Transverse colon (tissue), 3 donors: ENCODE measurements around the gene RALGPS1.

Source experiments
- EP300 ChIP-seq: sonication (generic); formaldehyde crosslinking; IDR thresholded peaks from one replicate; pipeline ENCODE4 v1.6.1; 2017; ENCODE audit warnings: antibody characterized with exemption, low read depth
- POLR2A ChIP-seq: fragments of 450-650 bp; IDR thresholded peaks from one replicate; pipeline ENCODE4 v1.6.1; 2016; ENCODE audit warnings: antibody characterized with exemption, mild to moderate bottlenecking, moderate library complexity
- TF ChIP-seq, protein P1 (sequence below), 5 experiments: fragments of 200-600 bp in 3 of 5; fragments of 450-650 bp in 2 of 5; sonication (generic) in 3 of 5; IDR thresholded peaks; 1 replicate in 2 of 5; 2 replicates in 3 of 5; pipeline ENCODE4 v1.5.1; 2016 to 2017; ENCODE audit warnings: antibody characterized with exemption in 5 of 5, inconsistent platforms in 3 of 5, mild to moderate bottlenecking in 2 of 5, moderate library complexity in 1 of 5

DNA sequence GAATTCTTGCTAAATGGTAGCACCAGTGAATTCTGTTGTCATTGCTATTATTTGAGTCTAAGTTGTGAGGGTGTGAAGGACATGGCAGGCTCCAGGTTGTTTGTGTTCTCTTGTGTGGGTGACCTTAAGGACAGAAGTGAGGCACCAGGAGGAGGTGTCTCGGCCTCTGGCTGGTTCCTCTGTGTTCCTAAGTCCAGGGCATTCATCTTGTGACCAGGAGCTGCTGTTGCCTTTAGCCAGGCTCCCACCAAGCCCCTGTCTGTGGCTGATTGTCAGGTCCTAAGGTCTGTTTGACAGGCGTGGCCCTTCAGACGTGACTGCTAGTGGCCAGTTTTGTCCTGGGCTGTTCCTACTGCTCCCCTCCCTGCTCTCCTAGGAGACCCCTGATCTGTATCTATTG is 118.5 kb downstream of the RALGPS1 start:
- TF ChIP-seq POLR2A (no peak), EP300 (no peak)
- TF ChIP-seq, protein P1, sequence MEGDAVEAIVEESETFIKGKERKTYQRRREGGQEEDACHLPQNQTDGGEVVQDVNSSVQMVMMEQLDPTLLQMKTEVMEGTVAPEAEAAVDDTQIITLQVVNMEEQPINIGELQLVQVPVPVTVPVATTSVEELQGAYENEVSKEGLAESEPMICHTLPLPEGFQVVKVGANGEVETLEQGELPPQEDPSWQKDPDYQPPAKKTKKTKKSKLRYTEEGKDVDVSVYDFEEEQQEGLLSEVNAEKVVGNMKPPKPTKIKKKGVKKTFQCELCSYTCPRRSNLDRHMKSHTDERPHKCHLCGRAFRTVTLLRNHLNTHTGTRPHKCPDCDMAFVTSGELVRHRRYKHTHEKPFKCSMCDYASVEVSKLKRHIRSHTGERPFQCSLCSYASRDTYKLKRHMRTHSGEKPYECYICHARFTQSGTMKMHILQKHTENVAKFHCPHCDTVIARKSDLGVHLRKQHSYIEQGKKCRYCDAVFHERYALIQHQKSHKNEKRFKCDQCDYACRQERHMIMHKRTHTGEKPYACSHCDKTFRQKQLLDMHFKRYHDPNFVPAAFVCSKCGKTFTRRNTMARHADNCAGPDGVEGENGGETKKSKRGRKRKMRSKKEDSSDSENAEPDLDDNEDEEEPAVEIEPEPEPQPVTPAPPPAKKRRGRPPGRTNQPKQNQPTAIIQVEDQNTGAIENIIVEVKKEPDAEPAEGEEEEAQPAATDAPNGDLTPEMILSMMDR (IDR thresholded peaks at IDR 0.05): no peak
